Measurements from ENCODE around the gene MTG1. TPM values are rescaled to one million over a fixed set of nuclear protein-coding genes. Genes with fewer than 3 reads are reported as not detected.

Gene MTG1, protein sequence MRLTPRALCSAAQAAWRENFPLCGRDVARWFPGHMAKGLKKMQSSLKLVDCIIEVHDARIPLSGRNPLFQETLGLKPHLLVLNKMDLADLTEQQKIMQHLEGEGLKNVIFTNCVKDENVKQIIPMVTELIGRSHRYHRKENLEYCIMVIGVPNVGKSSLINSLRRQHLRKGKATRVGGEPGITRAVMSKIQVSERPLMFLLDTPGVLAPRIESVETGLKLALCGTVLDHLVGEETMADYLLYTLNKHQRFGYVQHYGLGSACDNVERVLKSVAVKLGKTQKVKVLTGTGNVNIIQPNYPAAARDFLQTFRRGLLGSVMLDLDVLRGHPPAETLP
- total RNA-seq (10 to 100 TPM; 17.4 to 28.0 (median 22.1) TPM), polyA plus RNA-seq (10 to 100 TPM; 34.2 to 36.2 TPM)
- long read RNA-seq, donor 1, transcript MTG1-201 (11 exons, 1,560 nt) = major isoform, 20 of 28 reads
- long read RNA-seq, donor 1, partial matches to known transcripts = 1 of 28 reads
- long read RNA-seq, donor 1, other reads (novel, unspliced or antisense) = 6 of 28 reads
- long read RNA-seq, donor 2, transcript MTG1-201 (11 exons, 1,560 nt) = major isoform, 29 of 43 reads
- long read RNA-seq, donor 2, partial matches to known transcripts = 1 of 43 reads
- long read RNA-seq, donor 2, other reads (novel, unspliced or antisense) = 10 of 43 reads
- long read RNA-seq, donor 3, transcript MTG1-201 (11 exons, 1,560 nt) = major isoform, 55 of 71 reads
- long read RNA-seq, donor 3, partial matches to known transcripts = 6 of 71 reads
- long read RNA-seq, donor 3, other reads (novel, unspliced or antisense) = 9 of 71 reads

- Histone ChIP-seq H3K4me1 (peaks cover 3 to 34% (median 15%) of the 10 kb centered on the region in 9 donors), H3K27ac (peak within 1 kb of the TSS; percentile 55 to 97 (median 90)), H3K9me3 (no peaks in the 10 kb centered on the region), H3K4me3 (peak within 1 kb of the TSS; percentile 55 to 99 (median 88)), H3K36me3 (peaks cover 0 to 36% (median 13%) of the 10 kb centered on the region in 9 donors), H3K27me3 (no peaks in the 10 kb centered on the region)
- DNase-seq = peak; percentile 93 to 98
- TF ChIP-seq, protein P1, sequence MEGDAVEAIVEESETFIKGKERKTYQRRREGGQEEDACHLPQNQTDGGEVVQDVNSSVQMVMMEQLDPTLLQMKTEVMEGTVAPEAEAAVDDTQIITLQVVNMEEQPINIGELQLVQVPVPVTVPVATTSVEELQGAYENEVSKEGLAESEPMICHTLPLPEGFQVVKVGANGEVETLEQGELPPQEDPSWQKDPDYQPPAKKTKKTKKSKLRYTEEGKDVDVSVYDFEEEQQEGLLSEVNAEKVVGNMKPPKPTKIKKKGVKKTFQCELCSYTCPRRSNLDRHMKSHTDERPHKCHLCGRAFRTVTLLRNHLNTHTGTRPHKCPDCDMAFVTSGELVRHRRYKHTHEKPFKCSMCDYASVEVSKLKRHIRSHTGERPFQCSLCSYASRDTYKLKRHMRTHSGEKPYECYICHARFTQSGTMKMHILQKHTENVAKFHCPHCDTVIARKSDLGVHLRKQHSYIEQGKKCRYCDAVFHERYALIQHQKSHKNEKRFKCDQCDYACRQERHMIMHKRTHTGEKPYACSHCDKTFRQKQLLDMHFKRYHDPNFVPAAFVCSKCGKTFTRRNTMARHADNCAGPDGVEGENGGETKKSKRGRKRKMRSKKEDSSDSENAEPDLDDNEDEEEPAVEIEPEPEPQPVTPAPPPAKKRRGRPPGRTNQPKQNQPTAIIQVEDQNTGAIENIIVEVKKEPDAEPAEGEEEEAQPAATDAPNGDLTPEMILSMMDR (IDR thresholded peaks at IDR 0.05) = peak in 6 of 9 donors; percentile 19 to 51 (median 38)
- intact Hi-C loops (cut with DNase I) = no loop called here
- peak; percentile 97 to 99 (median 98) for ATAC-seq
- WGBS, 2 donors = 0 to 1% methylated on average over 66 to 69 of the region's 69 CpGs
Observed at GRCh38 chr10:133394064-133394663, at the start of gene MTG1. Gene MTG1, plus strand, starts transcription at chr10:133394157. Its CDS starts 64 bp downstream, at chr10:133394221.

- no peaks in the 10 kb centered on the region for H3K36me3 ChIP-seq
- ATAC-seq (no peak), DNase-seq (no peak)
- no peak overlapping the region for H3K27ac ChIP-seq
- H3K27me3 ChIP-seq = peaks cover 0 to 94% (median 74%) of the 10 kb centered on the region in 7 donors
- H3K9me3 ChIP-seq = no peaks in the 10 kb centered on the region
- no peaks in the 10 kb centered on the region for H3K4me1 ChIP-seq
- 63 to 77% methylated on average over 5 of the region's 5 CpGs for WGBS, 2 donors
- TF ChIP-seq, protein P1 (IDR thresholded peaks at IDR 0.05) = no peak
- H3K4me3 ChIP-seq = no peak overlapping the region
- intact Hi-C loops (cut with DNase I) = no loop called here
Observed at GRCh38 chr10:133344236-133344635, 49.7 kb upstream of the MTG1 start.

GRCh38 chr10:133346413-133346812 lies 47.5 kb upstream of the MTG1 start:
- H3K27ac ChIP-seq = no peak overlapping the region
- intact Hi-C loops (cut with DNase I) = no loop called here
- H3K27me3 ChIP-seq = peaks cover 0 to 82% (median 67%) of the 10 kb centered on the region in 7 donors
- no peaks in the 10 kb centered on the region for H3K9me3 ChIP-seq
- peaks cover 0 to 4% (median 0%) of the 10 kb centered on the region in 9 donors for H3K4me1 ChIP-seq
- no peak overlapping the region for H3K4me3 ChIP-seq
- 55 to 60% methylated on average over 11 of the region's 11 CpGs for WGBS, 2 donors
- TF ChIP-seq, protein P1 (IDR thresholded peaks at IDR 0.05) = no peak
- DNase-seq (no peak), ATAC-seq (no peak)
- H3K36me3 ChIP-seq = no peaks in the 10 kb centered on the region
